Measurements from ENCODE around the gene CCDC50. TPM values are rescaled to one million over a fixed set of nuclear protein-coding genes. Genes with fewer than 3 reads are reported as not detected.

The CCDC50 gene
- polyA plus RNA-seq, 1 donor (not counting 4 experiments of a cell fraction or from before 2014, with no cell fraction given), result 54.8 TPM

GRCh38 chr3:191426311-191426710 lies 97.1 kb downstream of the CCDC50 start:
- no peaks in the 10 kb centered on the region for H4K20me1 ChIP-seq (ENCODE audit: control insufficient read depth, extremely low read depth, insufficient read depth, low read length)
- FAIRE-seq, result no peak
- dilution Hi-C loops (cut with MboI; ENCODE audit: extremely low pct_ligation_motif_present, low sequenced_read_pairs), result no loop called here

GRCh38 chr3:191428177-191428576 lies 99.0 kb downstream of the CCDC50 start:
- dilution Hi-C loops (cut with MboI; ENCODE audit: extremely low pct_ligation_motif_present, low sequenced_read_pairs), result no loop called here
- H3K27ac ChIP-seq (ENCODE audit: control insufficient read depth, insufficient read depth, low read length), result no peak overlapping the region
- no peak for FAIRE-seq
- TF ChIP-seq CTCF (optimal IDR thresholded peaks at IDR 0.05 in 1 of 3, IDR thresholded peaks at IDR 0.05 in 1 of 3, conservative IDR thresholded peaks at IDR 0.05 in 1 of 3; ENCODE audit: extremely low read depth in 1 of 3, insufficient read depth in 2 of 3, low read length in 3 of 3), result no peak
- TF ChIP-seq EZH2 (IDR thresholded peaks at IDR 0.05; ENCODE audit: low read length), result no peak
- H3K36me3 ChIP-seq (ENCODE audit: control insufficient read depth in 2 of 2, extremely low read depth in 1 of 2, insufficient read depth in 2 of 2, low read length in 2 of 2), result no peaks in the 10 kb centered on the region
- H3K9ac ChIP-seq (ENCODE audit: control insufficient read depth, extremely low read depth, insufficient read depth, low read length), result no peak overlapping the region
- DNase-seq (ENCODE audit: low read depth, low spot score), result no peak
- no peaks in the 10 kb centered on the region for H3K79me2 ChIP-seq (ENCODE audit: control insufficient read depth, insufficient read depth, low read length)
- no peaks in the 10 kb centered on the region for H3K9me3 ChIP-seq (ENCODE audit: control insufficient read depth, low read depth, low read length)
- no peak overlapping the region for H2AFZ ChIP-seq (ENCODE audit: control insufficient read depth, low read length)
- no peak overlapping the region for H3K4me2 ChIP-seq (ENCODE audit: control insufficient read depth, extremely low read depth, insufficient read depth, low read depth, low read length)
- no peak overlapping the region for H3K4me3 ChIP-seq (ENCODE audit: control insufficient read depth in 2 of 3, extremely low read depth in 1 of 3, insufficient read depth in 2 of 3, low read depth in 1 of 3, low read length in 3 of 3)
- H3K9me1 ChIP-seq (ENCODE audit: control insufficient read depth, extremely low read depth, insufficient read depth, low read length), result no peaks in the 10 kb centered on the region
- no peaks in the 10 kb centered on the region for H3K4me1 ChIP-seq (ENCODE audit: control insufficient read depth, extremely low read depth, insufficient read depth, low read length)
- H3K27me3 ChIP-seq (ENCODE audit: control insufficient read depth, extremely low read depth, insufficient read depth, low read length), result no peaks in the 10 kb centered on the region
- no peaks in the 10 kb centered on the region for H4K20me1 ChIP-seq (ENCODE audit: control insufficient read depth, extremely low read depth, insufficient read depth, low read length)

More at GRCh38 chr3:191426311-191426710, 97.1 kb downstream of the CCDC50 start:
- H3K4me1 ChIP-seq (ENCODE audit: control insufficient read depth, extremely low read depth, insufficient read depth, low read length), result no peaks in the 10 kb centered on the region
- no peak overlapping the region for H3K4me3 ChIP-seq (ENCODE audit: control insufficient read depth in 2 of 3, extremely low read depth in 1 of 3, insufficient read depth in 2 of 3, low read depth in 1 of 3, low read length in 3 of 3)
- H3K9me3 ChIP-seq (ENCODE audit: control insufficient read depth, low read depth, low read length), result no peaks in the 10 kb centered on the region
- H3K9ac ChIP-seq (ENCODE audit: control insufficient read depth, extremely low read depth, insufficient read depth, low read length), result no peak overlapping the region
- no peaks in the 10 kb centered on the region for H3K36me3 ChIP-seq (ENCODE audit: control insufficient read depth in 2 of 2, extremely low read depth in 1 of 2, insufficient read depth in 2 of 2, low read length in 2 of 2)
- H3K4me2 ChIP-seq (ENCODE audit: control insufficient read depth, extremely low read depth, insufficient read depth, low read depth, low read length), result no peak overlapping the region
- DNase-seq (ENCODE audit: low read depth, low spot score), result no peak
- TF ChIP-seq CTCF (optimal IDR thresholded peaks at IDR 0.05 in 1 of 3, IDR thresholded peaks at IDR 0.05 in 1 of 3, conservative IDR thresholded peaks at IDR 0.05 in 1 of 3; ENCODE audit: extremely low read depth in 1 of 3, insufficient read depth in 2 of 3, low read length in 3 of 3), result no peak
- no peak for TF ChIP-seq EZH2 (IDR thresholded peaks at IDR 0.05; ENCODE audit: low read length)
- H3K27ac ChIP-seq (ENCODE audit: control insufficient read depth, insufficient read depth, low read length), result no peak overlapping the region
- H3K27me3 ChIP-seq (ENCODE audit: control insufficient read depth, extremely low read depth, insufficient read depth, low read length), result no peaks in the 10 kb centered on the region
- H2AFZ ChIP-seq (ENCODE audit: control insufficient read depth, low read length), result no peak overlapping the region
- H3K79me2 ChIP-seq (ENCODE audit: control insufficient read depth, insufficient read depth, low read length), result no peaks in the 10 kb centered on the region
- no peaks in the 10 kb centered on the region for H3K9me1 ChIP-seq (ENCODE audit: control insufficient read depth, extremely low read depth, insufficient read depth, low read length)
